Glutamatergic neuron (in vitro differentiated cells): Measurements from ENCODE around the gene SUN1. TPM values are rescaled to one million over a fixed set of nuclear protein-coding genes. Genes with fewer than 3 reads are reported as not detected.

Experiments used
- DNase-seq: peaks from one replicate; pipeline ENCODE4 v3.0.0; 2022
- H3K27ac Mint-ChIP-seq: one replicate; pipeline ENCODE4 v1.8.0; 2020; ENCODE audit warnings: mild to moderate bottlenecking, mixed read lengths, inconsistent platforms; ENCODE audit not compliant: unreplicated experiment
- H3K27me3 Mint-ChIP-seq: one replicate; pipeline ENCODE4 v1.8.0; 2020; ENCODE audit warnings: mild to moderate bottlenecking, moderate library complexity, mixed read lengths, inconsistent platforms; ENCODE audit not compliant: unreplicated experiment
- H3K36me3 Mint-ChIP-seq: one replicate; pipeline ENCODE4 v1.8.0; 2020; ENCODE audit warnings: mild to moderate bottlenecking, mixed read lengths, inconsistent platforms; ENCODE audit not compliant: unreplicated experiment
- H3K4me1 Mint-ChIP-seq: one replicate; pipeline ENCODE4 v1.8.0; 2020; ENCODE audit warnings: mild to moderate bottlenecking, low read depth, mixed read lengths, inconsistent platforms; ENCODE audit not compliant: unreplicated experiment
- H3K4me3 Mint-ChIP-seq: one replicate; pipeline ENCODE4 v1.8.0; 2020; ENCODE audit warnings: mild to moderate bottlenecking, mixed read lengths, inconsistent platforms; ENCODE audit not compliant: unreplicated experiment
- H3K9me3 Mint-ChIP-seq: one replicate; pipeline ENCODE4 v1.8.0; 2020; ENCODE audit warnings: mild to moderate bottlenecking, moderate library complexity, mixed read lengths, inconsistent platforms; ENCODE audit not compliant: unreplicated experiment
- CTCF ChIP-seq: fragments of 200-600 bp; sonication (generic); IDR thresholded peaks from one replicate; pipeline ENCODE4 v1.5.0; 2021; ENCODE audit not compliant: partially characterized antibody, unreplicated experiment
- total RNA-seq: library from RNA; stranded (reverse); fragmentation: NEBNext Ultra II Directional; extraction: Animal tissue kit (Norgen Biotek cat#: 25700); gene quantifications from one replicate; pipeline ENCODE4 v1.2.1, GENCODE V29; 2021; ENCODE audit not compliant: unreplicated experiment

SUN1 gene
- total RNA-seq, 1 donor from 2014 or later, result 879 TPM

GRCh38 chr7:875051-875450, 42.8 kb downstream of the SUN1 start:
- no peak for DNase-seq
- H3K27ac Mint-ChIP-seq, result peak overlapping the region; percentile 43
- H3K27me3 Mint-ChIP-seq, result peaks cover 18% of the 10 kb centered on the region

DNA sequence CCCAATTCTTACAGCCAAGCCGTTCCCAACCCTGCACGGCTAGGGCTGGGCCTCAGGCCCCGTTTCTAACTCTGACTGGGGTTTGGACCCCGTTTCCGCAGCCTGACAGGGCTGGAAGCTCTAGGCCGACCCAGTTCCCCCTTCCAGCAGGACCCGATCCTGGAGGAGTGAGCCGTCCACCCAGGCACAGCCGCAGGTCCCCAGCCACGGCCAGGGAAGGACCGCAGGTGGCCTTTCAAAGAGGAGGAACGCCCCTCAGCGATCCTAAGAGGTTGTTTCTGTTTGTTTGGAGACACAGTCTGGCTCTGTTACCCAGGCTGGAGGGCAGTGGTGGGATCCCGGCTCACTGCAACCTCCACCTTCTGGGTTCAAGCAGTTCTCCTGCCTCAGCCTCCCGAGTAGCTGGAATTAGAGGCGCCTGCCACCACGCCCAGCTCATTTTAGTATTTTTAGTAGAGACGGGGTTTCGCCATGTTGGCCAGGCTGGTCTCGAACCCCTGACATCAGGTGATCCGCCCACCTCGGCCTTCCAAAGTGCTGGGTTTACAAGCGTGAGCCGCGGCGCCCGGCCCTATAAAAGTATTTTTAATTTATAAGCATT, 43.3 kb downstream of the SUN1 start:
- no peak overlapping the region for H3K27ac Mint-ChIP-seq
- H3K4me1 Mint-ChIP-seq, result peaks cover 26% of the 10 kb centered on the region
- peaks cover 12% of the 10 kb centered on the region for H3K9me3 Mint-ChIP-seq
- H3K36me3 Mint-ChIP-seq, result peaks cover 5% of the 10 kb centered on the region
- TF ChIP-seq CTCF, result no peak
- no peak overlapping the region for H3K4me3 Mint-ChIP-seq
- no peak for DNase-seq
- peaks cover 18% of the 10 kb centered on the region for H3K27me3 Mint-ChIP-seq

More at GRCh38 chr7:875051-875450, 42.8 kb downstream of the SUN1 start:
- no peak overlapping the region for H3K4me3 Mint-ChIP-seq
- H3K36me3 Mint-ChIP-seq, result peaks cover 5% of the 10 kb centered on the region
- peaks cover 12% of the 10 kb centered on the region for H3K9me3 Mint-ChIP-seq
- H3K4me1 Mint-ChIP-seq, result peaks cover 26% of the 10 kb centered on the region
- TF ChIP-seq CTCF, result no peak

- peaks cover 12% of the 10 kb centered on the region for H3K9me3 Mint-ChIP-seq
- H3K4me3 Mint-ChIP-seq, result peak within 1 kb of the TSS; percentile 91
- no peak for TF ChIP-seq CTCF
- H3K36me3 Mint-ChIP-seq, result peaks cover 5% of the 10 kb centered on the region
- H3K4me1 Mint-ChIP-seq, result peaks cover 26% of the 10 kb centered on the region
- H3K27me3 Mint-ChIP-seq, result peaks cover 18% of the 10 kb centered on the region
- H3K27ac Mint-ChIP-seq, result peak within 1 kb of the TSS; percentile 90
- peak; percentile 97 for DNase-seq
These were observed 44.0 kb downstream of the SUN1 start, which contains the start of gene GET4 for GRCh38 chr7:876077-876971. GET4 (plus strand) TSS chr7:876554; CDS start chr7:876646, 92 bp downstream.

GRCh38 chr7:876972-877311, 44.7 kb downstream of the SUN1 start:
- Mint-ChIP-seq H3K9me3 (peaks cover 8% of the 10 kb centered on the region), H3K36me3 (peaks cover 8% of the 10 kb centered on the region), H3K27ac (peak overlapping the region; percentile 90), H3K4me1 (peaks cover 26% of the 10 kb centered on the region), H3K4me3 (peak overlapping the region; percentile 91), H3K27me3 (peaks cover 17% of the 10 kb centered on the region)
- no peak for DNase-seq
- no peak for TF ChIP-seq CTCF
